Astrocyte of the cerebellum (primary cell): Measurements from ENCODE around the gene PYGM.
A peak's percentile ranks its signal among the peaks of the same experiment; 100 is the strongest.

ENCODE experiments used
- DNase-seq: peaks from one replicate; pipeline ENCODE4 v3.0.0-alpha.2; 2011; ENCODE audit warnings: low read depth
- H3K4me3 ChIP-seq: 2 replicates; pipeline ENCODE4 v1.5.1; 2011; ENCODE audit warnings: mild to moderate bottlenecking, low read depth, low read length, moderate library complexity
- in situ Hi-C: cut with HindIII; loops from 2 replicates; pipeline ENCODE4 v1.10.0; 2017; ENCODE audit warnings: low sequenced_read_pairs
- TF ChIP-seq, protein P1 (sequence below): IDR thresholded peaks from 2 replicates; pipeline ENCODE4 v1.5.1; 2012; ENCODE audit warnings: low read length, low read depth, moderate library complexity, mild to moderate bottlenecking; ENCODE audit errors: missing control alignments

The PYGM gene

DNA sequence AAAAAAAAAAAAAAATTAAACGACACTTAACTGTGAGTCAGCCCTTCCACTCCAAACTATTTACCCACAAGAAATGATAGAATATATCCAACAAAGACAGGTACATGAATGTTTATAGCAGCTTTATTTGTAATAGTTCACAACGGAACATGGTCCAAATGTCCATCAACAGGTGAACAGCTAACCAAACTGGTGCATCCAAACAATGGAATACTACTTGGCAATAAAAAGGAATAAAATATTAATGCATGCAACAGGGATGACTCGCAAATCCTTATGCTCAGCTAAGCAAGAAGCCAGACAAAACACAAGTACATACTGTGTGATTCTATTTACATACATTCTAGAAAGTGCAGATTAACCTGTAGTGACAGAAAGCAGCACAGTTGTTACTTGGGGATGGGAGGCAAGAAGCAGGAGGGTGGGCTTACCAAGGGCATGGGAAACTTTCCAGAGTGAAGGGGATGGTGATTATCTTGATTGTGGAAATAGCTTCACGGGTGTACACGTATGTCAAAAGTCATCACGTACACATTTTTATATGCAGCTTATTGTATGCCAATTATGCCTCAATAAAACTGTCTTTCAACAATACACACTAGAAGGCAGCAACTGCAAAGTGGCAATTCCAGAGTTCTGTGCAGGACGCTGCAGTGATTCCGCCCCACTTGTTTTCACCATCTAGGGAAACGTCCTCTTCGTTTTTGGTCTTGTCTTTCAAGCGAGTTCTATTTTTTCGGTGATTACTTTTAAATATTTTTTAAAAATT lies 25.2 kb upstream of the PYGM start:
- TF ChIP-seq, protein P1, sequence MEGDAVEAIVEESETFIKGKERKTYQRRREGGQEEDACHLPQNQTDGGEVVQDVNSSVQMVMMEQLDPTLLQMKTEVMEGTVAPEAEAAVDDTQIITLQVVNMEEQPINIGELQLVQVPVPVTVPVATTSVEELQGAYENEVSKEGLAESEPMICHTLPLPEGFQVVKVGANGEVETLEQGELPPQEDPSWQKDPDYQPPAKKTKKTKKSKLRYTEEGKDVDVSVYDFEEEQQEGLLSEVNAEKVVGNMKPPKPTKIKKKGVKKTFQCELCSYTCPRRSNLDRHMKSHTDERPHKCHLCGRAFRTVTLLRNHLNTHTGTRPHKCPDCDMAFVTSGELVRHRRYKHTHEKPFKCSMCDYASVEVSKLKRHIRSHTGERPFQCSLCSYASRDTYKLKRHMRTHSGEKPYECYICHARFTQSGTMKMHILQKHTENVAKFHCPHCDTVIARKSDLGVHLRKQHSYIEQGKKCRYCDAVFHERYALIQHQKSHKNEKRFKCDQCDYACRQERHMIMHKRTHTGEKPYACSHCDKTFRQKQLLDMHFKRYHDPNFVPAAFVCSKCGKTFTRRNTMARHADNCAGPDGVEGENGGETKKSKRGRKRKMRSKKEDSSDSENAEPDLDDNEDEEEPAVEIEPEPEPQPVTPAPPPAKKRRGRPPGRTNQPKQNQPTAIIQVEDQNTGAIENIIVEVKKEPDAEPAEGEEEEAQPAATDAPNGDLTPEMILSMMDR: no peak
- no peak overlapping the region for H3K4me3 ChIP-seq
- in situ Hi-C loops: no loop called here
- no peak for DNase-seq

GRCh38 chr11:64778473-64779298 lies 18.9 kb upstream of the PYGM start, which contains the start of gene SF1:
Gene SF1, minus strand, starts transcription at chr11:64778542. Its CDS starts 150 bp downstream, at chr11:64778392.
- peak; percentile 100 for DNase-seq
- in situ Hi-C loops: loop anchor here (10.0 kb wide), 1 partner anchor 64 kb away; no protein-coding TSS in a partner anchor
- peak within 1 kb of the TSS; percentile 64 for H3K4me3 ChIP-seq
- TF ChIP-seq, protein P1: no peak

DNA sequence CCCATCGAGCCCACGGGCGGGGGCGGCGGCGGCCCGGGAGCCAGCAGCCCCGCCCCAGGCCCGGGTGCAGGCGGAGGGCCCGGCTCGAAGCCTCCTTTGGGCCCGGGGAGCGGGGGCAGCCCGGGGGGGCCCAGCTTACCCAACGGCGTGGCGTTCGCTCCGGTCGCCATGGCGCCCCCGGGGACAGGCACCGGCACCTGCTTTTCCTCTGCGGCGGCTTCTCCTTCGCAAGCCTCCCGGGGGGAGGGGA lies 18.4 kb upstream of the PYGM start:
- in situ Hi-C loops: loop anchor here (10.0 kb wide), 1 partner anchor 63 kb away; no protein-coding TSS in a partner anchor

DNA sequence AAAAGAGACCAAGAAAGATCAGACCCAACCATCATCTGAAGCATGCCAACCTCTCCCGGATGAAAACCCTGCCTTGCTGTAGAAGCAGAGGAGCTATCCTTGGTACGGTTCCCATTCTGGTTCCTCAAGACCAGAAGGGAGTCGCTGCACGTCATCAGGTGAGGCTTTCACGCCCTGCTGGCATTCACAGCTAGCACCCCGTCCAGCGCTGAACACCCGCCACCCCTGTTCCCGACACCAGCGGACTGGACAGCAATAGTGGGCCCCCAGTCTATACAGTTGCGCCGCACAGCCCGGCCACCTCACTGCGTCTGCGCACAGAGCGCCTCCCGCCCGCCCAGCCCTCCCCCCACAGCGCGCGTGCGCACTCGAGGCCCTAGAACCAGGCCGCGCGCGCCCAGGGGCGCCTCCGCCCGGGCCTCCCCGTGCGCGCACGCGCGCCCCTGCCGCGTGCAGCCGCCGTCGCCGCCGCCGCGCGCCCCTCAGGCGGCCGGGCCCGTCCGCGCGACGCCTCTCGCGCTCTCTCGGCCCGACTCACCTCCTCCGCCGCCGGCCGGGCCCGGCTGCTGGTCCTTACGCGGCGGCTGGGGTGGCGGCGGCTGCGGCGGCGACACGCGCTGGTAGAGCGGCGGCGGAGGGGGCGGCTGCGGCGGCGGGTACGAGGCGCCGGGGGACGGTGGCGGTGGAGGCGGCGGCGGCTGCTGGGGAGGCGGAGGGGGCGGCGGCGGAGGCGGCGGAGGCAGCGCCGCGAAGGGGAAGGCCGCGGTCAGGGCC lies 17.9 kb upstream of the PYGM start:
- H3K4me3 ChIP-seq: peak overlapping the region; percentile 64
- peak; percentile 66 for DNase-seq
- TF ChIP-seq, protein P1: no peak
- in situ Hi-C loops: loop anchor here (10.0 kb wide), 1 partner anchor 63 kb away; no protein-coding TSS in a partner anchor

More for the DNA sequence above, 18.4 kb upstream of the PYGM start:
- DNase-seq: no peak
- peak overlapping the region; percentile 64 for H3K4me3 ChIP-seq
- TF ChIP-seq, protein P1: no peak

GRCh38 chr11:64776875-64777274 lies 17.1 kb upstream of the PYGM start:
- DNase-seq: no peak
- TF ChIP-seq, protein P1: no peak
- in situ Hi-C loops: loop anchor here (10.0 kb wide), 1 partner anchor 62 kb away; no protein-coding TSS in a partner anchor
- H3K4me3 ChIP-seq: peak overlapping the region; percentile 64

GRCh38 chr11:64776425-64776824 lies 16.7 kb upstream of the PYGM start:
- H3K4me3 ChIP-seq: peak overlapping the region; percentile 64
- in situ Hi-C loops: loop anchor here (10.0 kb wide), 1 partner anchor 62 kb away; no protein-coding TSS in a partner anchor
- DNase-seq: no peak
- TF ChIP-seq, protein P1: no peak
